Upper lobe of left lung (tissue), 6 donors: Measurements from ENCODE around the gene NME3. TPM values are rescaled to one million over a fixed set of nuclear protein-coding genes. Genes with fewer than 3 reads are reported as not detected.

Experiments
- ATAC-seq, 2 donors: fragments of 200-7000 bp; cut with Tn5 transposase; one replicate each; pipeline ENCODE4 v1.9.1; 2022; ENCODE audit warnings: mild to moderate bottlenecking in 2 of 2, moderate library complexity in 2 of 2; ENCODE audit not compliant: low FRiP score in 2 of 2
- DNase-seq, 2 donors: peaks; one replicate each; pipeline ENCODE4 v3.0.0-alpha.2; 2019 to 2020
- H3K27ac ChIP-seq, 4 donors: fragments of 200-600 bp; sonication (generic); one replicate each; pipeline ENCODE4 v1.5.1; 2016 to 2019
- H3K27me3 ChIP-seq, 4 donors: fragments of 200-600 bp; sonication (generic); one replicate each; pipeline ENCODE4 v1.5.1; 2017 to 2019
- H3K36me3 ChIP-seq, 4 donors: fragments of 200-600 bp; sonication (generic); one replicate each; pipeline ENCODE4 v1.5.1; 2016 to 2019
- H3K4me1 ChIP-seq, 4 donors: fragments of 200-600 bp; sonication (generic); one replicate each; pipeline ENCODE4 v1.5.1; 2018 to 2019
- H3K4me3 ChIP-seq, 4 donors: fragments of 200-600 bp; sonication (generic); one replicate each; pipeline ENCODE4 v1.5.1; 2017 to 2019; ENCODE audit warnings: mild to moderate bottlenecking in 2 of 4, moderate library complexity in 1 of 4
- H3K9me3 ChIP-seq, 4 donors: fragments of 200-600 bp; sonication (generic); one replicate each; pipeline ENCODE4 v1.5.1; 2018 to 2019
- EP300 ChIP-seq, 4 donors: sonication (generic); formaldehyde crosslinking; IDR thresholded peaks; one replicate each; pipeline ENCODE4 v1.5.1; 2017; ENCODE audit warnings: antibody characterized with exemption in 4 of 4, control low read depth in 2 of 4
- POLR2A ChIP-seq, 4 donors: fragments of 450-650 bp; IDR thresholded peaks; one replicate each; pipeline ENCODE4 v1.5.1; 2016 to 2017; ENCODE audit warnings: antibody characterized with exemption in 4 of 4, mild to moderate bottlenecking in 2 of 4
- POLR2AphosphoS5 ChIP-seq, 2 donors: sonication (generic); formaldehyde crosslinking; IDR thresholded peaks; one replicate each; pipeline ENCODE4 v1.5.1; 2017; ENCODE audit warnings: antibody characterized with exemption in 2 of 2
- WGBS, 2 donors: methylation state at CpG; one replicate each; pipeline ENCODE4 v1.1.5; 2017 to 2018; 5-methylcytosine and 5-hydroxymethylcytosine counted together
- total RNA-seq, 6 donors: library from RNA; depleted of rRNA in 4 of 6; stranded (reverse); fragments of >200 nt in 4 of 6; gene quantifications; one replicate each; pipeline versions ENCODE4 v1.1.0 to v1.2.1, GENCODE V29; 2016 to 2021
- TF ChIP-seq, protein P1 (sequence below), 6 experiments: fragments of 450-650 bp in 4 of 6; fragments of 200-600 bp in 2 of 6; sonication (generic) in 2 of 6; IDR thresholded peaks; one replicate each; pipeline ENCODE4 v1.5.1; 2016 to 2019; ENCODE audit warnings: antibody characterized with exemption in 6 of 6
- donor health status: DM: no; HTN: no; CAD: no; lungs with moderate emphysema.
- donor health status: DM: no; HTN: yes; CAD: no; lungs with severe emphysema.

Gene NME3
- total RNA-seq, 6 donors from 2014 or later: 57.8 to 155 (median 78.9) TPM

DNA sequence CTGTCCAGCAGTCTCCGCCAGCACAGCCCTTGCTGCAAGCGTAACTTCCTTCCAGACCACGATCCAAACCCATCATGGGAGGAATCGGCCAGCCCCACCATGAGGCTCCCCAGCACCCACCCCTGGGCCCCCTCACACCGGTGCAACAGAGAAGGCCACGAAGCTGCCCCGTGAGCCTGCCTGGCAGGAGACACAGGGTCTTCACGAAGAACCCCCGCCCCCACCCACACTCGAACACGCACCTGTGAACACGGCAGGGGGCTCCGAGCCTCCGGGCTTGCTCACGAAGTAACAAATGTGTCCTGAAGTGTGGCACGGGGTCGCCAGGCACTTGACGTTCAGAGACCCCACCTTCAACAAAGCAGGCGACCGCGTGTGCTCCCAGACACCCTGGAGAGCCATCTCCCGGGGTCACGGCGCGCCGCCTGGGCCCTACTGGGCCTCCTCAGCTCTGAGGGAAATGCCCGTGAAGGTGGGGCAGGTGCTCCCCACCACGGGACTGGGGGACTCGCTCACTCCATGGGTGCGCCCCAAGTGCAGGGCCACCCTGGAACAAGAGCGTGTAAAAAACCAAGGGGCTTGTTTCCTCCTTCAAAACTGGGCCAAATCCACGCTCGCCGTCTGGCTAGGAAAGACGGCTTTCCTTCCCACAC, 47.7 kb upstream of the NME3 start:
- TF ChIP-seq, protein P1, sequence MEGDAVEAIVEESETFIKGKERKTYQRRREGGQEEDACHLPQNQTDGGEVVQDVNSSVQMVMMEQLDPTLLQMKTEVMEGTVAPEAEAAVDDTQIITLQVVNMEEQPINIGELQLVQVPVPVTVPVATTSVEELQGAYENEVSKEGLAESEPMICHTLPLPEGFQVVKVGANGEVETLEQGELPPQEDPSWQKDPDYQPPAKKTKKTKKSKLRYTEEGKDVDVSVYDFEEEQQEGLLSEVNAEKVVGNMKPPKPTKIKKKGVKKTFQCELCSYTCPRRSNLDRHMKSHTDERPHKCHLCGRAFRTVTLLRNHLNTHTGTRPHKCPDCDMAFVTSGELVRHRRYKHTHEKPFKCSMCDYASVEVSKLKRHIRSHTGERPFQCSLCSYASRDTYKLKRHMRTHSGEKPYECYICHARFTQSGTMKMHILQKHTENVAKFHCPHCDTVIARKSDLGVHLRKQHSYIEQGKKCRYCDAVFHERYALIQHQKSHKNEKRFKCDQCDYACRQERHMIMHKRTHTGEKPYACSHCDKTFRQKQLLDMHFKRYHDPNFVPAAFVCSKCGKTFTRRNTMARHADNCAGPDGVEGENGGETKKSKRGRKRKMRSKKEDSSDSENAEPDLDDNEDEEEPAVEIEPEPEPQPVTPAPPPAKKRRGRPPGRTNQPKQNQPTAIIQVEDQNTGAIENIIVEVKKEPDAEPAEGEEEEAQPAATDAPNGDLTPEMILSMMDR (IDR thresholded peaks at IDR 0.05): no peak
- TF ChIP-seq EP300 (IDR thresholded peaks at IDR 0.05): no peak
- TF ChIP-seq POLR2A (IDR thresholded peaks at IDR 0.05): no peak
- no peak for TF ChIP-seq POLR2AphosphoS5 (IDR thresholded peaks at IDR 0.05)
- peaks cover 0 to 3% (median 0%) of the 10 kb centered on the region in 4 donors for H3K4me1 ChIP-seq
- ATAC-seq: no peak
- H3K27me3 ChIP-seq: no peaks in the 10 kb centered on the region
- no peak overlapping the region for H3K27ac ChIP-seq
- DNase-seq: peak in 1 of 2 donors; percentile 75
- WGBS, 2 donors: 90 to 93% methylated on average over 9 to 32 of the region's 35 CpGs
- H3K4me3 ChIP-seq: no peak overlapping the region
- H3K9me3 ChIP-seq: no peaks in the 10 kb centered on the region
- H3K36me3 ChIP-seq: peaks cover 25 to 83% (median 67%) of the 10 kb centered on the region in 4 donors

DNA sequence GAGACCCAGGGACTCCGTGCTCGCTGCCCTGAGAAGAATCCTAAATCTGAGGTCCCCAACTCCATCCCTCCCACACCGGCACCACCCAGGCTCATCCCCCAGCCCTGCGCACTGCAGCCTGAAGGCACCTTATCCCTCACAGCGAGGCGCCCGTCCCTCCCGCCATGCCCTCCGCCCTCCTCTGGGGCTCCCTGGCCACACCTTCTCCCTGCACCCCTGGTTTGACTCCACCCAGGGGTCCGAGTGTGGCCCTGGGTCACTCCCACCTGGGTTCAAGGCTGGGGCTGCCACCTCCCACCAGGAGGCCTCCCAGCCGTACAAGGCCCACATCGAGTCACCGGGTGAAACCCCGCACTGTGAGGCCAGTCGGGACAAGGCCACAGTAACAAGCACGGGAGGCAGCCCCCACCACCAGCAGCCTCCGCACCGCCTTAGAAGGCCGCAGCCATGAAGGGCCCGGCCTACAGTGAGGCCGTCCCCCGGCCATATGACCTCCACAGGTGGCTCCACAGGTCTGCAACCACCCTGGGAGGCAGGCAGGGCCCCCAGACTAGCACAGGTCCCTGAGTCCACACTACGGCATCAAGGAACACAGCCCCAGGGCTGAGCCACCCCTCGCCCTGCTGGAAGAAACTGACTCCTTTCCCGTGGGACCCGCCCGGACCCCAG, 47.0 kb upstream of the NME3 start:
- Histone ChIP-seq H3K36me3 (peaks cover 25 to 90% (median 72%) of the 10 kb centered on the region in 4 donors), H3K4me1 (no peaks in the 10 kb centered on the region), H3K27ac (no peak overlapping the region), H3K4me3 (no peak overlapping the region), H3K9me3 (no peaks in the 10 kb centered on the region), H3K27me3 (no peaks in the 10 kb centered on the region)
- 96 to 97% methylated on average over 9 to 22 of the region's 27 CpGs for WGBS, 2 donors
- DNase-seq (peak in 1 of 2 donors; percentile 66), ATAC-seq (no peak)
- TF ChIP-seq, protein P1 (IDR thresholded peaks at IDR 0.05): no peak

DNA sequence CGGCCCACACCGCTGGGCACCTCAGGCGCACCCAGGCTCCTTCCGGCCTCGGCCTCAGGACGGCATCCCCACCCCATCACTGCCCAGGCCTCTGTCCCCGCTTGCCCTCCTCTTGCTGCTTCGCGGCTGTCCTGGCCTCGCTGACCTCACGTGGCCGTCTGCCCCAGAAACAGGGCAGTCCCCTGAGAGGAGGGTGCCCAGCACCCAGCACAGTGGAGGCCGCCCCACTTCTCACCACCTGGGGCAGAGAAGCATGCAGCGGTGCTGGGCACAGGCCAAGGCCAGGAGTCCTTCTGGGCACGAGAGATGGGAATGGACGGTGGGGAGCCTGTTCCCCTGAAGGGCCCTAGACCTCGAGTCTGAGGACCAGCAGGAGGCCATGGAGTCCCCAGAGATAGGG, 46.4 kb upstream of the NME3 start:
- no peaks in the 10 kb centered on the region for H3K27me3 ChIP-seq
- DNase-seq (peak in 1 of 2 donors; percentile 70), ATAC-seq (peak in 1 of 2 donors; percentile 14)
- H3K4me1 ChIP-seq: peaks cover 0 to 5% (median 4%) of the 10 kb centered on the region in 4 donors
- peaks cover 25 to 91% (median 70%) of the 10 kb centered on the region in 4 donors for H3K36me3 ChIP-seq
- H3K4me3 ChIP-seq: no peak overlapping the region
- TF ChIP-seq POLR2AphosphoS5 (IDR thresholded peaks at IDR 0.05) (no peak), POLR2A (IDR thresholded peaks at IDR 0.05) (no peak), EP300 (IDR thresholded peaks at IDR 0.05) (no peak)
- TF ChIP-seq, protein P1 (IDR thresholded peaks at IDR 0.05): no peak
- H3K9me3 ChIP-seq: no peaks in the 10 kb centered on the region
- WGBS, 2 donors: 87 to 94% methylated on average over 4 to 17 of the region's 17 CpGs
- H3K27ac ChIP-seq: no peak overlapping the region

DNA sequence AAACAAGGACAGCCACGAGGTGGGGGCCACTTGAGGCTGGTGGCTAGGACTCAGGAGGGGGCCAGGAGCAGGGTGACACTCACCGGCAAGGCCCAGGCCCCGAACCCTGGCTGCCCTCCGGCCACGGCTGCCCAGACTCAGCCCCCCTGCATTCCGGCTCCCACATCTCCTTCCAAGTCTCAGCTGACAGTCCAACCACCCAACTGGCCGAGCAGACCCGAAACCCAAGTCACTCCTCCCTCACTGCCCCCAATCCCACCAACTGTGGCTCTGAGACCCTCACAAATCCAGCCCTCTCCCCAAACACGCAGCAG, 45.9 kb upstream of the NME3 start:
- Histone ChIP-seq H3K4me1 (peaks cover 3 to 8% (median 4%) of the 10 kb centered on the region in 4 donors), H3K27ac (no peak overlapping the region), H3K4me3 (no peak overlapping the region), H3K27me3 (no peaks in the 10 kb centered on the region), H3K36me3 (peaks cover 25 to 86% (median 65%) of the 10 kb centered on the region in 4 donors), H3K9me3 (no peaks in the 10 kb centered on the region)
- 94 to 100% methylated on average over 2 to 9 of the region's 9 CpGs for WGBS, 2 donors
- TF ChIP-seq, protein P1 (IDR thresholded peaks at IDR 0.05): no peak
- no peak for TF ChIP-seq POLR2AphosphoS5 (IDR thresholded peaks at IDR 0.05)
- no peak for TF ChIP-seq EP300 (IDR thresholded peaks at IDR 0.05)
- TF ChIP-seq POLR2A (IDR thresholded peaks at IDR 0.05): no peak
- DNase-seq (peak in 1 of 2 donors; percentile 69), ATAC-seq (no peak)
